Left lung (tissue), 10 donors: ENCODE measurements around the gene KCNA5. TPM values are rescaled to one million over a fixed set of nuclear protein-coding genes. Genes with fewer than 3 reads are reported as not detected.

Source experiments
- ATAC-seq: fragments of 200-7000 bp; cut with Tn5 transposase; one replicate; pipeline ENCODE4 v1.9.1; 2020; ENCODE audit warnings: moderate library complexity
- DNase-seq, 4 donors: peaks; one replicate each; pipeline ENCODE4 v3.0.0-alpha.2; 2013 to 2020
- H3K27ac ChIP-seq, 2 donors: fragments of 200-600 bp; sonication (generic) in 1 of 2; one replicate each; pipeline versions ENCODE4 v1.5.0 to v1.8.0; 2020 to 2021
- H3K27me3 ChIP-seq, 2 donors: fragments of 200-600 bp; sonication (generic) in 1 of 2; one replicate each; pipeline versions ENCODE4 v1.5.0 to v1.8.0; 2020 to 2021
- H3K36me3 ChIP-seq, 2 donors: fragments of 200-600 bp; sonication (generic) in 1 of 2; one replicate each; pipeline versions ENCODE4 v1.5.0 to v1.8.0; 2020 to 2021
- H3K4me1 ChIP-seq, 2 donors: fragments of 200-600 bp; one replicate each; pipeline ENCODE4 v1.8.0; 2021
- H3K4me3 ChIP-seq, 2 donors: fragments of 200-600 bp; sonication (generic) in 1 of 2; one replicate each; pipeline versions ENCODE4 v1.5.0 to v1.8.0; 2020 to 2021; ENCODE audit warnings: mild to moderate bottlenecking in 1 of 2
- H3K9me3 ChIP-seq, 2 donors: fragments of 200-600 bp; sonication (generic) in 1 of 2; one replicate each; pipeline versions ENCODE4 v1.5.0 to v1.8.0; 2020 to 2021
- CTCF ChIP-seq, 2 donors: fragments of 200-600 bp; sonication (generic) in 1 of 2; IDR thresholded peaks; one replicate each; pipeline versions ENCODE4 v1.5.0 to v1.8.0; 2021; ENCODE audit warnings: antibody characterized with exemption in 2 of 2
- intact Hi-C, 2 donors: fragments of 100-400 bp; cut with DNase I; formaldehyde crosslinking; loops; one replicate each; pipeline versions ENCODE4 v1.11.2 to v1.14.2; 2022
- polyA plus RNA-seq, 6 donors: library from polyadenylated mRNA; unstranded; fragments of 120-200 nt; gene quantifications; one replicate each; pipeline ENCODE4 v1.2.1, GENCODE V29; 2013; ENCODE audit not compliant: insufficient read length in 6 of 6
- total RNA-seq, 2 donors: library from RNA; stranded (reverse); fragmentation: NEBNext Ultra II Directional; extraction: Animal tissue kit (Norgen Biotek cat#: 25700); gene quantifications; one replicate each; pipeline ENCODE4 v1.2.1, GENCODE V29; 2021
- donor health status: DM: no; HTN: yes; CAD: no.
- donor health status: DM: no; HTN: no; CAD: no.

KCNA5 gene
- total and polyA plus RNA-seq, 8 donors = 0.50 to 1.8 (median 1.1) TPM

DNA sequence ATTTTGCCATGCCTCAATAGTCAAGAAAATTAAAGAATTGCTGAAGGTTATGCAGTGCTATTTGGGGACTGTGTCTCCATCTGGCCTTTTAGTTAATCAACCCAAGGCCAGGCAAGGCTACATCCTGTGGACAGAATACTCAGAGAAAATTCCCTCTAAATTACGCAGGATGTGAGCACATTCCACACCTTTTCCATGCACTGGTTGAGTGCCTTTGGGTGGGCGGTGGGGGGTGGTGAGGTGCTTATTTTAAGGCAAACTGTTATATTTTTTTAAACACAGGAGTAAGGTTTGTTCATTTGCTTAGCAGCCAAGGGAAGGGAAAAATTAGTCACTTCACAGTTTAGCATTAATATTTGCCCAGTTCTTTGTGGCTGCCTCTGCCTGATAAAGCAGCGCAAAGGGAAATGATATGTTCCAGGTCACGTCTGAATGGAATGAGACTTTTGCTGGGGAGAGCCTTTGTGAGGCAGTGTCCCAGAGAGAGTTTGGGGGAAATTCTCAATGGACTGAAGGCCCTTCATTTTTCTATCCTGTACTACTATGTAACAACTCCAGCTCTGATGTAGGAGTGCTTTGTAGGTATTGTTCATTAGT is 17.2 kb upstream of the KCNA5 start:
- Histone ChIP-seq H3K9me3 (no peaks in the 10 kb centered on the region), H3K4me3 (no peak overlapping the region), H3K27me3 (peaks cover 0 to 27% of the 10 kb centered on the region in 2 donors), H3K36me3 (no peaks in the 10 kb centered on the region), H3K4me1 (no peaks in the 10 kb centered on the region), H3K27ac (no peak overlapping the region)
- no peak for TF ChIP-seq CTCF (IDR thresholded peaks at IDR 0.05)
- intact Hi-C loops = no loop called here
- no peak for DNase-seq
- ATAC-seq = no peak

DNA sequence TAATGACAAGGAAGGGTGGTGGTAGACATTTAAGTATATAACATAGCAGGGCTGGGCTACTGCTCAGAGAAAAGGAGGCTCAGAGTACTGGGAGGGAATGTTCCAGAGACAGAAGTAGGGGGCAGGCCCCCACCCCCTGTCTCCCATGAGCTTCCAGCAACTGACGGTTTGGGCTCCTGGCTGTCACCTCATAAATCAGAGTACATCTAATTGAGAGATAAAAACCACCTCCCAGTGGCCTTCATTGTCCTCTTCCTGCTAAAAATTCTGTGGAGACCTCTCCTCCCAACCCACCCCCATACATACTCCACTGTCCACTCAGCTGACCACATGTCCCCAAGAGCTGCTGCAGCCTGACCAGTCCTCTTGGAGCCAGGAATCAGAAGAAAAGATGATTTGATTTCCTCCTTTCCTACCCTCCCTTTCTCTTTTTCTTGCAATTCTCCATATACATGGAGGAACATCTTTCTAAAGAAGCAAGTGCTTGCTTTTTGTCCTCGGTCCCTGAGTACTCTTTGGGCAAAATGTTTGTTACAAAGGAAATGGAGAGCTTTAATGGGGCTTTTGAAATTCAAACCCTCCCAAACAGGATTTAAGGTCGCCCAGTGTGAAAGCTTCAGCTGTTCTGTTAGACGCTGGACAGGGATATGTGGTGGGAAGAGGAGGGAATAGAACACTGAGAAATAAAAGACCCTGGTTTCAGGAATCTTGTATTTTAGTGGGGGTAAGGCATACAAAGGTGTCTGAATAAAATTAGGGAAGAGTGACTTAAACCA is 16.4 kb upstream of the KCNA5 start:
- DNase-seq (no peak), ATAC-seq (no peak)
- TF ChIP-seq CTCF (IDR thresholded peaks at IDR 0.05) = no peak
- intact Hi-C loops = no loop called here
- Histone ChIP-seq H3K9me3 (no peaks in the 10 kb centered on the region), H3K27ac (no peak overlapping the region), H3K4me3 (no peak overlapping the region), H3K27me3 (peaks cover 0 to 22% of the 10 kb centered on the region in 2 donors), H3K36me3 (no peaks in the 10 kb centered on the region), H3K4me1 (no peaks in the 10 kb centered on the region)

DNA sequence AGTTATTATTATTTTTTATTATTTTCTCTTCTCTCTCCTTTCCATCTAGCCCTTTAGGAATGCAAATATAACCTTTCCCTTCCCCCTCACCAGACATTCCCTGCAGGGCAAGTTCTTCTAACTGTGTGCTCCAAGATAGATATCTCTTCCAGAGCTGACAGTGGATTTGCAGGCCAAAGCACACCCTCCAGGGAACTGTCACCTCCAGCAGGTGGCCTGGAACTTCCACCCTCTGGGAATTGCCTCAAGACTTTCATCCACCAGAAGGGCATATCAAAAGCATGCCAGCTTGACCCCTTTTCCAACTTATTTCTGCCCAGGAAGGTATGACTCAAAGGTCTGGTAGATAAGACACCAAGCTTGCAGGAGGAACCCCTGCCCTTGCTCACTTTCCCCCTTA is 13.6 kb upstream of the KCNA5 start:
- H3K4me1 ChIP-seq = no peaks in the 10 kb centered on the region
- H3K27me3 ChIP-seq = peaks cover 0 to 13% of the 10 kb centered on the region in 2 donors
- no peaks in the 10 kb centered on the region for H3K9me3 ChIP-seq
- no peak for TF ChIP-seq CTCF (IDR thresholded peaks at IDR 0.05)
- no peaks in the 10 kb centered on the region for H3K36me3 ChIP-seq
- intact Hi-C loops = no loop called here
- ATAC-seq = no peak
- no peak overlapping the region for H3K4me3 ChIP-seq
- no peak overlapping the region for H3K27ac ChIP-seq
- DNase-seq = no peak

- no peak for ATAC-seq
- Histone ChIP-seq H3K4me1 (no peaks in the 10 kb centered on the region), H3K9me3 (no peaks in the 10 kb centered on the region), H3K36me3 (no peaks in the 10 kb centered on the region), H3K27ac (no peak overlapping the region), H3K27me3 (peaks cover 0 to 13% of the 10 kb centered on the region in 2 donors), H3K4me3 (no peak overlapping the region)
- no peak for TF ChIP-seq CTCF (IDR thresholded peaks at IDR 0.05)
- intact Hi-C loops = no loop called here
- no peak for DNase-seq
Observed at GRCh38 chr12:5031242-5031641, 12.4 kb upstream of the KCNA5 start.

GRCh38 chr12:5031958-5032357 is 11.7 kb upstream of the KCNA5 start:
- ATAC-seq (no peak), DNase-seq (no peak)
- Histone ChIP-seq H3K36me3 (no peaks in the 10 kb centered on the region), H3K4me3 (no peak overlapping the region), H3K27me3 (peaks cover 0 to 9% of the 10 kb centered on the region in 2 donors), H3K27ac (no peak overlapping the region), H3K9me3 (no peaks in the 10 kb centered on the region), H3K4me1 (no peaks in the 10 kb centered on the region)
- intact Hi-C loops = no loop called here
- TF ChIP-seq CTCF (IDR thresholded peaks at IDR 0.05) = no peak
